KMS-11 (cell line): ENCODE data around the gene MYRF.

Source experiments
- H2AFZ ChIP-seq: fragments of 200-600 bp; sonication (generic); 2 replicates; pipeline ENCODE4 v1.6.1; 2016; ENCODE audit warnings: antibody characterized with exemption, mixed run types, low read depth
- H3K27ac ChIP-seq: fragments of 200-600 bp; sonication (generic); 2 replicates; pipeline ENCODE4 v1.6.1; 2016; ENCODE audit warnings: mild to moderate bottlenecking, mixed run types
- H3K27me3 ChIP-seq: fragments of 200-600 bp; sonication (generic); 2 replicates; pipeline ENCODE4 v1.6.1; 2017; ENCODE audit warnings: mild to moderate bottlenecking, low read depth, mixed run types, moderate library complexity; ENCODE audit not compliant: insufficient read depth
- H3K36me3 ChIP-seq: fragments of 200-600 bp; sonication (generic); 2 replicates; pipeline ENCODE4 v1.6.1; 2017; ENCODE audit warnings: mild to moderate bottlenecking, mixed run types; ENCODE audit not compliant: insufficient read depth
- H3K4me1 ChIP-seq: fragments of 200-600 bp; sonication (generic); 2 replicates; pipeline ENCODE4 v1.6.1; 2016; ENCODE audit warnings: mild to moderate bottlenecking, low read depth, mixed run types; ENCODE audit not compliant: poor library complexity, severe bottlenecking
- H3K4me2 ChIP-seq: fragments of 200-600 bp; sonication (generic); 2 replicates; pipeline ENCODE4 v1.7.0; 2016; ENCODE audit warnings: mild to moderate bottlenecking, mixed run types
- H3K4me3 ChIP-seq: fragments of 200-600 bp; sonication (generic); IDR thresholded peaks from 2 replicates; pipeline ENCODE4 v1.6.1; 2017; ENCODE audit warnings: low read depth, low read length, mixed read lengths; ENCODE audit not compliant: insufficient read depth
- H3K79me2 ChIP-seq: fragments of 200-600 bp; sonication (generic); 2 replicates; pipeline ENCODE4 v1.6.1; 2016; ENCODE audit warnings: low read depth, mixed run types; ENCODE audit not compliant: insufficient read depth
- H3K9ac ChIP-seq: fragments of 200-600 bp; sonication (generic); 2 replicates; pipeline ENCODE4 v1.6.1; 2016; ENCODE audit warnings: mild to moderate bottlenecking, mixed run types
- H4K20me1 ChIP-seq: fragments of 200-600 bp; sonication (generic); 2 replicates; pipeline ENCODE4 v1.6.1; 2016; ENCODE audit warnings: mild to moderate bottlenecking, mixed run types; ENCODE audit not compliant: insufficient read depth
- TF ChIP-seq, protein P1 (sequence below): fragments of 200-600 bp; sonication (generic); conservative IDR thresholded peaks from 2 replicates; pipeline ENCODE4 v1.6.1; 2017; ENCODE audit warnings: low read depth, mild to moderate bottlenecking, antibody characterized with exemption, low read length, moderate library complexity, mixed read lengths

MYRF gene

DNA sequence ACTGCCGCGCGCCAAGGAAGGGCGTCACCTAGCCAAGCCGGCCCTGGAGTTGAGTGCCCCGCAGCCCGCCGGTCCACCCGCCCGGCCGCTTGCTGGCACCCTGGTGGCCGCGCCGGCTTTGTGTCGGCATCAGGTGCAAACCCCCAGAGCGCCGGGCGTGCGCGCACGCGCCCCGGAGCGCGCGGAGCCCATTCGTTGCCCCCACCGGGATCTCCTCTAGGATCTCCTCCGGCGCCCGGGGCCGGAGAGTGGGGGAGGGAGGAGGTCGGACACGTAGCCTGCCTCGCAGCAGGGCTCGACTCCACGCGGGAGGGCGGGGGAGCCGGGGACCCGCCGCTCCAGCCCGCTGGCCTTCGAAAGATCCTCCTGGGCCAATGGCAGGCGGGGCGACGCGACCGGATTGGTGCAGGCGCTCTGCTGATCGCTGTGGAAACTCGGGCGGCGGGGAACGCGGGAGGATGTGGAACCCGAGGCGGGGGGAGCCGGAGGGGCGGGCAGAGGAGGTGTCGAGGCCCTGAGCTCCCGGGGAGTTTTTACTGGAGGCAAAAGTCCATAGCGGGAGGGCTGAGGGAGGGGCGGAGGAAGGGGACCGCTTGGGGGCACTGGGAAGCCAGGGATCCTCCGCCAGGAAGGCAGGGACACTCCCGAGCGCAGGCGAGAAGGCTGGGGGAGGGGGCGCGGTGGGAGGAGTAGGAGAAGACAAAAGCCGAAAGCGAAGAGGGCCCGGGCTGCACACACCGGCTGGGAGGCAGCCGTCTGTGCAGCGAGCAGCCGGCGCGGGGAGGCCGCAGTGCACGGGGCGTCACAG is 75.3 kb downstream of the MYRF start, which contains the start of gene FADS2:
Gene FADS2 (plus strand): TSS at position 730 of the 808 bp plus-strand sequence. CDS start 91 bp downstream, outside the sequence.
- Histone ChIP-seq H3K79me2 (no peaks in the 10 kb centered on the region), H3K4me3 (no peak within 1 kb of the TSS), H3K4me2 (no peak within 1 kb of the TSS), H3K27me3 (peaks cover 6% of the 10 kb centered on the region; the same call in 1 of the 2 replicates), H4K20me1 (no peaks in the 10 kb centered on the region), H3K27ac (no peak within 1 kb of the TSS), H3K36me3 (no peaks in the 10 kb centered on the region), H3K4me1 (no peaks in the 10 kb centered on the region), H3K9ac (no peak within 1 kb of the TSS), H2AFZ (no peak within 1 kb of the TSS)
- TF ChIP-seq, protein P1, sequence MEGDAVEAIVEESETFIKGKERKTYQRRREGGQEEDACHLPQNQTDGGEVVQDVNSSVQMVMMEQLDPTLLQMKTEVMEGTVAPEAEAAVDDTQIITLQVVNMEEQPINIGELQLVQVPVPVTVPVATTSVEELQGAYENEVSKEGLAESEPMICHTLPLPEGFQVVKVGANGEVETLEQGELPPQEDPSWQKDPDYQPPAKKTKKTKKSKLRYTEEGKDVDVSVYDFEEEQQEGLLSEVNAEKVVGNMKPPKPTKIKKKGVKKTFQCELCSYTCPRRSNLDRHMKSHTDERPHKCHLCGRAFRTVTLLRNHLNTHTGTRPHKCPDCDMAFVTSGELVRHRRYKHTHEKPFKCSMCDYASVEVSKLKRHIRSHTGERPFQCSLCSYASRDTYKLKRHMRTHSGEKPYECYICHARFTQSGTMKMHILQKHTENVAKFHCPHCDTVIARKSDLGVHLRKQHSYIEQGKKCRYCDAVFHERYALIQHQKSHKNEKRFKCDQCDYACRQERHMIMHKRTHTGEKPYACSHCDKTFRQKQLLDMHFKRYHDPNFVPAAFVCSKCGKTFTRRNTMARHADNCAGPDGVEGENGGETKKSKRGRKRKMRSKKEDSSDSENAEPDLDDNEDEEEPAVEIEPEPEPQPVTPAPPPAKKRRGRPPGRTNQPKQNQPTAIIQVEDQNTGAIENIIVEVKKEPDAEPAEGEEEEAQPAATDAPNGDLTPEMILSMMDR, result no peak

DNA sequence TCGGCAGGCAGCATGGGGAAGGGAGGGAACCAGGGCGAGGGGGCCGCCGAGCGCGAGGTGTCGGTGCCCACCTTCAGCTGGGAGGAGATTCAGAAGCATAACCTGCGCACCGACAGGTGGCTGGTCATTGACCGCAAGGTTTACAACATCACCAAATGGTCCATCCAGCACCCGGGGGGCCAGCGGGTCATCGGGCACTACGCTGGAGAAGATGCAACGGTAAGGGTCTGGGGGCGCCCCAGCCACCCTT is 75.9 kb downstream of the MYRF start:
- no peak overlapping the region for H2AFZ ChIP-seq
- H3K4me1 ChIP-seq, result no peaks in the 10 kb centered on the region
- H3K79me2 ChIP-seq, result no peaks in the 10 kb centered on the region
- peaks cover 6% of the 10 kb centered on the region; the same call in 1 of the 2 replicates for H3K27me3 ChIP-seq
- no peak overlapping the region for H3K9ac ChIP-seq
- no peak overlapping the region for H3K4me3 ChIP-seq
- TF ChIP-seq, protein P1, result no peak
- H4K20me1 ChIP-seq, result no peaks in the 10 kb centered on the region
- no peak overlapping the region for H3K4me2 ChIP-seq
- H3K36me3 ChIP-seq, result no peaks in the 10 kb centered on the region
- no peak overlapping the region for H3K27ac ChIP-seq

DNA sequence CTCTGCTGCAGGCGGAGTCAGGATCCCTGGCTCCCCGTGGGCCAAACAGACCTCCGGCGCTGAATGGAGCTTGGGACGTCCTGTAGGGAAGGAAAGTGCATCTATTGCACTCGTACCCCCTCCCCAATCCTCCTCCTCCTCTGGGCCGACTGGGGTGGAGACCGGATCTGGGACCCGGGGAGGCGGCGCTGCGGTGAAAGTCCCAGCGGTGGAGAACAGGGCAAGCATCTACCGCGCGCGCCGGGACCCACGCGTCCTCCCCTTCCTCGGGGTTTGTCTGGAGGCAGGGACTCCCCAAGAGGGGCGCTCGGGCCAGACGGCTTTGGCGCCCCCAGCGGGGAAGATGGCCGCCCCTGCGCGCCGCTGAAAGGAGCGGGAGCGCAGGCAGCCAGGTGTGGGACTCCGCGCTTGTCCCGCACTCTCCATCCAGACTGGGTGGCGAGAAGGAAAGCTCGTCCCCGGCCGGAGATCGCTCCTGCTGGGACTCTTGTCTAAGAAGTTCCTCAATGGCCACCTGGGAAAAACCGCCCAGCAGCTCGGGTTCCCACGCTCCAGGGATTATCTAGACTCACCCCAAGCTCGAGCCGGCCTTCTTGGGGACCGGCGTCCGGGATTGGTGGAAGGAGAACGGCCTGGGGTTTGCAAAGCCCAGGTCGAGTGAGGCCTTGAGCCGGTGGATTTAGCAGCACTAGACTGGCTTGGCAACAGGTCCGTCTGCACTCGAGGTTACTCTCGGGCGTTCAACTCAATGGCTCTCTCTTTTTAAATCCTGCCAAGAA is 76.4 kb downstream of the MYRF start:
- H3K27me3 ChIP-seq, result peaks cover 6% of the 10 kb centered on the region; the same call in 1 of the 2 replicates
- no peak overlapping the region for H2AFZ ChIP-seq
- H3K36me3 ChIP-seq, result no peaks in the 10 kb centered on the region
- H3K9ac ChIP-seq, result no peak overlapping the region
- TF ChIP-seq, protein P1, result no peak
- no peak overlapping the region for H3K27ac ChIP-seq
- H3K4me1 ChIP-seq, result no peaks in the 10 kb centered on the region
- H3K4me2 ChIP-seq, result no peak overlapping the region
- no peak overlapping the region for H3K4me3 ChIP-seq
- H3K79me2 ChIP-seq, result no peaks in the 10 kb centered on the region
- no peaks in the 10 kb centered on the region for H4K20me1 ChIP-seq

DNA sequence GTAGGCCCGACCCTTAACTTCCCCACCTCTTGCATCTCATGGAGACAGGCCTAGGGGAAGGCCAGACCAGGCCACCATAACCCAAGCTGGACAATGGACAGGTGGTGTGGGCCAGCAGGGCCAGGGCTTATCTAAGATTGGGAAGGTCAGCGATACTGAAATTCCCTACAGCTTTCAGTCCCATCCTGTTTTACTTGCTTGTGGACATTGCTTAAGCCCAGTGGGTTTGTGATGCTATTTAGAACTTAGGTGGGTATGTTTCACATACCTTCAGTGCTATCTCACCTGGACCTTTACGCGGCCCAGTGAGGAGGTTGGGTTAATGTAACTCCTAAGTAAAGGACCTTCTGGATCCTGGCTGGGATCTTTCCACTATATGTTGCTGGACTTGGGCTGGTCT is 77.4 kb downstream of the MYRF start:
- Histone ChIP-seq H3K27ac (no peak overlapping the region), H3K27me3 (peaks cover 6% of the 10 kb centered on the region; the same call in 1 of the 2 replicates), H3K4me1 (no peaks in the 10 kb centered on the region), H3K79me2 (no peaks in the 10 kb centered on the region), H3K36me3 (no peaks in the 10 kb centered on the region), H2AFZ (no peak overlapping the region), H3K9ac (no peak overlapping the region), H3K4me3 (no peak overlapping the region), H4K20me1 (no peaks in the 10 kb centered on the region), H3K4me2 (no peak overlapping the region)
- TF ChIP-seq, protein P1, result no peak
